Hematopoietic multipotent progenitor cell treated with erythropoietin and hydrocortisone succinate and interleukin-3 and kit ligand, for 17 days (in vitro differentiated cells): ENCODE measurements around the gene PTCD1.
"Not testable (repeated sequence)": the region's sequence is repeated elsewhere in the genome, so short reads cannot be mapped to it uniquely, and the experiment has no call there.

Experiments
- DNase-seq: peaks from one replicate; pipeline ENCODE4 v3.0.0-alpha.2; 2015; ENCODE audit warnings: low spot score

The PTCD1 gene

GRCh38 chr7:99448855-99449254 is 10.3 kb upstream of the PTCD1 start:
- no peak for DNase-seq

GRCh38 chr7:99447943-99448342 is 9.3 kb upstream of the PTCD1 start:
- DNase-seq: peak; percentile 38

- DNase-seq: no peak
Observed at GRCh38 chr7:99446096-99446495, 7.5 kb upstream of the PTCD1 start.

- DNase-seq: no peak
Observed at GRCh38 chr7:99440195-99440594, 1.6 kb upstream of the PTCD1 start.

GRCh38 chr7:99437946-99438572 is 539 bp downstream of the PTCD1 start:
- DNase-seq: no peak

GRCh38 chr7:99433158-99433557 is 5.4 kb downstream of the PTCD1 start:
- DNase-seq: no peak

GRCh38 chr7:99431756-99432540 is 6.7 kb downstream of the PTCD1 start:
- not testable (repeated sequence) for DNase-seq

GRCh38 chr7:99429756-99430155 is 8.8 kb downstream of the PTCD1 start:
- no peak for DNase-seq

GRCh38 chr7:99428972-99429566 is 9.5 kb downstream of the PTCD1 start:
- DNase-seq: no peak

- no peak for DNase-seq
Observed at GRCh38 chr7:99424932-99425730, 13.5 kb downstream of the PTCD1 start.

- DNase-seq: no peak
Observed at GRCh38 chr7:99422625-99423024, 16.0 kb downstream of the PTCD1 start.

GRCh38 chr7:99422186-99422585 is 16.4 kb downstream of the PTCD1 start:
- peak; percentile 38 for DNase-seq

GRCh38 chr7:99420986-99421385 is 17.6 kb downstream of the PTCD1 start:
- no peak for DNase-seq

GRCh38 chr7:99420213-99420612 is 18.4 kb downstream of the PTCD1 start:
- DNase-seq: no peak

GRCh38 chr7:99419323-99420021 is 19.1 kb downstream of the PTCD1 start:
- DNase-seq: no peak

GRCh38 chr7:99418260-99418659 is 20.3 kb downstream of the PTCD1 start:
- DNase-seq: no peak

- DNase-seq: peak; percentile 44
Observed at GRCh38 chr7:99415513-99416127, 23.0 kb downstream of the PTCD1 start.

- DNase-seq: no peak
Observed at GRCh38 chr7:99410635-99411034, 28.0 kb downstream of the PTCD1 start.

- DNase-seq: peak; percentile 50
Observed at GRCh38 chr7:99409806-99410205, 28.8 kb downstream of the PTCD1 start.

- no peak for DNase-seq
Observed at GRCh38 chr7:99409192-99409572, 29.4 kb downstream of the PTCD1 start.
